GM23338 (cell line): ENCODE data around the gene DNAJB2. TPM values are rescaled to one million over a fixed set of nuclear protein-coding genes. Genes with fewer than 3 reads are reported as not detected.
A peak's percentile ranks its signal among the peaks of the same experiment; 100 is the strongest.

Experiments used
- ATAC-seq: fragments of 200-7000 bp; cut with Tn5 transposase; 3 replicates; pipeline ENCODE4 v1.9.1; 2020
- DNase-seq: peaks from one replicate; pipeline ENCODE4 v3.0.0-alpha.2; 2015; ENCODE audit warnings: low spot score
- H2AFZ ChIP-seq: fragments of 200-600 bp; sonication (generic); 2 replicates; pipeline ENCODE4 v1.8.0; 2016; ENCODE audit warnings: antibody characterized with exemption, mild to moderate bottlenecking, moderate library complexity
- H3F3A ChIP-seq: fragments of 200-600 bp; sonication (generic); replicated peaks from 2 replicates; pipeline ENCODE4 v1.8.0; 2017; ENCODE audit warnings: antibody characterized with exemption, mixed run types, low read depth
- H3K27ac ChIP-seq: fragments of 200-600 bp; sonication (generic); 2 replicates; pipeline ENCODE4 v1.6.1; 2016; ENCODE audit warnings: low read depth
- H3K27me3 ChIP-seq: fragments of 200-600 bp; sonication (generic); 2 replicates; pipeline ENCODE4 v1.8.0; 2016; ENCODE audit warnings: mild to moderate bottlenecking, mixed run types, moderate library complexity; ENCODE audit not compliant: insufficient read depth
- H3K36me3 ChIP-seq: fragments of 200-600 bp; sonication (generic); 2 replicates; pipeline ENCODE4 v1.8.0; 2016; ENCODE audit warnings: mild to moderate bottlenecking; ENCODE audit not compliant: insufficient read depth
- H3K4me1 ChIP-seq: fragments of 200-600 bp; sonication (generic); 2 replicates; pipeline ENCODE4 v1.8.0; 2016; ENCODE audit warnings: mild to moderate bottlenecking, moderate library complexity; ENCODE audit not compliant: insufficient read depth
- H3K4me2 ChIP-seq: fragments of 200-600 bp; sonication (generic); 2 replicates; pipeline ENCODE4 v1.7.1; 2017; ENCODE audit warnings: mixed run types
- H3K4me3 ChIP-seq: fragments of 200-600 bp; sonication (generic); 2 replicates; pipeline ENCODE4 v1.6.1; 2016; ENCODE audit warnings: mixed run types
- H3K79me2 ChIP-seq: fragments of 200-600 bp; sonication (generic); replicated peaks from 2 replicates; pipeline ENCODE4 v1.8.0; 2017; ENCODE audit warnings: mild to moderate bottlenecking; ENCODE audit not compliant: insufficient read depth
- H3K9me2 ChIP-seq: fragments of 200-600 bp; sonication (generic); 2 replicates; pipeline ENCODE4 v1.8.0; 2017; ENCODE audit not compliant: insufficient read depth
- H4K20me1 ChIP-seq: fragments of 200-600 bp; sonication (generic); replicated peaks from 2 replicates; pipeline ENCODE4 v1.8.0; 2017; ENCODE audit warnings: mild to moderate bottlenecking; ENCODE audit not compliant: insufficient read depth
- H3K27ac Mint-ChIP-seq: 2 replicates; pipeline ENCODE4 v1.8.0; 2020; ENCODE audit warnings: inconsistent platforms, mild to moderate bottlenecking, moderate library complexity, mixed read lengths
- H3K27me3 Mint-ChIP-seq: 3 replicates; pipeline ENCODE4 v1.8.0; 2022; ENCODE audit warnings: low read depth, mild to moderate bottlenecking, moderate library complexity, mixed read lengths, inconsistent platforms; ENCODE audit not compliant: insufficient read depth, poor library complexity
- H3K36me3 Mint-ChIP-seq: 3 replicates; pipeline ENCODE4 v1.8.0; 2021; ENCODE audit warnings: low read depth, mild to moderate bottlenecking, inconsistent platforms, moderate library complexity, mixed read lengths
- H3K4me1 Mint-ChIP-seq: 3 replicates; pipeline ENCODE4 v1.8.0; 2020; ENCODE audit warnings: mild to moderate bottlenecking, inconsistent platforms, mixed read lengths
- H3K4me3 Mint-ChIP-seq: 3 replicates; pipeline ENCODE4 v1.8.0; 2021; ENCODE audit warnings: moderate library complexity, mild to moderate bottlenecking, inconsistent platforms, mixed read lengths
- H3K9me3 Mint-ChIP-seq: 3 replicates; pipeline ENCODE4 v1.8.0; 2020; ENCODE audit warnings: moderate library complexity, mild to moderate bottlenecking, inconsistent platforms, mixed read lengths
- CREB1 ChIP-seq: fragments of 250-450 bp; sonication (Bioruptor Pico); IDR thresholded peaks from 2 replicates; pipeline ENCODE4 v1.5.0; 2020; ENCODE audit warnings: low read depth, mild to moderate bottlenecking, moderate library complexity
- EZH2 ChIP-seq: fragments of 200-600 bp; sonication (generic); IDR thresholded peaks from one replicate; pipeline ENCODE4 v1.8.0; 2017; ENCODE audit warnings: antibody characterized with exemption, mild to moderate bottlenecking, low read depth; ENCODE audit not compliant: unreplicated experiment
- EZH2phosphoT487 ChIP-seq: fragments of 200-600 bp; sonication (generic); IDR thresholded peaks from one replicate; pipeline ENCODE4 v1.8.1; 2018; ENCODE audit warnings: antibody characterized with exemption; ENCODE audit not compliant: unreplicated experiment
- NANOG ChIP-seq: IDR thresholded peaks from 2 replicates; pipeline ENCODE4 v1.6.1; 2016; ENCODE audit warnings: antibody characterized with exemption, borderline replicate concordance
- STAT1 ChIP-seq: IDR thresholded peaks from one replicate; pipeline ENCODE4 v1.6.1; 2016; ENCODE audit warnings: antibody characterized with exemption; ENCODE audit not compliant: unreplicated experiment
- ZNF114 ChIP-seq: fragments of 250-450 bp; sonication (Bioruptor Pico); IDR thresholded peaks from 2 replicates; pipeline ENCODE4 v1.5.0; 2020; ENCODE audit warnings: mild to moderate bottlenecking, moderate library complexity
- ZNF331 ChIP-seq: fragments of 250-450 bp; sonication (Bioruptor Pico); IDR thresholded peaks from 2 replicates; pipeline ENCODE4 v1.5.0; 2020; ENCODE audit warnings: low read depth, mild to moderate bottlenecking, moderate library complexity
- polyA plus RNA-seq: library from polyadenylated mRNA; unstranded; fragments of >200 nt; fragmentation: Nextera tagmentation; extraction: Ambion mirVana; gene quantifications from 2 replicates; pipeline ENCODE4 v1.2.1, GENCODE V29; 2016
- total RNA-seq: library from RNA; depleted of rRNA; stranded (reverse); fragments of >200 nt; shearing (Covaris generic); gene quantifications from 2 replicates; pipeline ENCODE4 v1.2.3, GENCODE V29; 2014
- TF ChIP-seq, protein P1 (sequence below): fragments of 250-450 bp; sonication (Bioruptor Pico); IDR thresholded peaks from 2 replicates; pipeline ENCODE4 v1.5.0; 2020; ENCODE audit warnings: mild to moderate bottlenecking, moderate library complexity
- TF ChIP-seq, protein P2 (sequence below), 2 experiments: fragments of 200-600 bp in 1 of 2; sonication (generic) in 1 of 2; conservative IDR thresholded peaks; 2 replicates each; pipeline versions ENCODE4 v1.5.1 to v1.6.1; 2016 to 2017; ENCODE audit warnings: antibody characterized with exemption in 2 of 2, low read depth in 2 of 2, mild to moderate bottlenecking in 2 of 2, moderate library complexity in 1 of 2

Gene DNAJB2
- total and polyA plus RNA-seq, 2 experiments from 2014 or later, result 6.4 to 25.9 TPM

DNA sequence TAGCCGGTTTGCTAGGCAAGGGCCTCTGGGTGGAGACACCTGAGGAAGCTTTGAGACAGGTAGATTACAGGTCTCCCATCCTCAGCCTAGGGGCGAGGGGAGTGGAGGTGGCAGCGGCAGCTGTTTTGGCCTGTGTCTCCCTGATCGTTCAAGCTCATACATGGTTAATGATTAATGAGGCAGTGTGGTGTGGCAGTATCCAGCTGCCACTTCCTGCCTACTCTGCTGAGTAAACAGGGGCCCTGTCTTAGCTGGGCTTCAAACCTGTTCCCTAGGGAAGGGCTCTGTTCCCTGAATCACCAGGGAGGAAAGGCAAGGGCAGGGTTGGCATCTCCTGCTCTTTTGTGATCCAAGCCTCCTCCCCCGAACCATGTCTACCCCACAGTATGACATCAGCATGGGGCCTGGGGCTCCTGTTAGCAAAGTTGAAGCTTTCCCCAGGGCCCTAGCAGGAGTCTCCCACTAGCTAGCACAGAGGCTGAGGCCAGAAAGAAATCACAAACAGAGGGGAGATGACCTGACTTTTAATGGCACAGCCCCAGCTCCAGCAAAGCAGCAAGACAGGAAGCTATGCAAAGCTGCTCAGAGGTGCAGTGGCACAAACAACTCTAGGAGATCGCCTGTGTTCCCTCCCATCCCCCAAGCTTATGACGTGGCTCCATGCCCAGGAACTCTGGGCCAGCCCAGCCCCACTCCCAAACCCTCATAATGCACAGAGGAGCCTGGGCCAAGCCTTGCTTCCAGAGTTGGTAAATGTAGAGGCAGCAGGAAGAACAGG, 29.8 kb upstream of the DNAJB2 start (continued):
- TF ChIP-seq, protein P1, sequence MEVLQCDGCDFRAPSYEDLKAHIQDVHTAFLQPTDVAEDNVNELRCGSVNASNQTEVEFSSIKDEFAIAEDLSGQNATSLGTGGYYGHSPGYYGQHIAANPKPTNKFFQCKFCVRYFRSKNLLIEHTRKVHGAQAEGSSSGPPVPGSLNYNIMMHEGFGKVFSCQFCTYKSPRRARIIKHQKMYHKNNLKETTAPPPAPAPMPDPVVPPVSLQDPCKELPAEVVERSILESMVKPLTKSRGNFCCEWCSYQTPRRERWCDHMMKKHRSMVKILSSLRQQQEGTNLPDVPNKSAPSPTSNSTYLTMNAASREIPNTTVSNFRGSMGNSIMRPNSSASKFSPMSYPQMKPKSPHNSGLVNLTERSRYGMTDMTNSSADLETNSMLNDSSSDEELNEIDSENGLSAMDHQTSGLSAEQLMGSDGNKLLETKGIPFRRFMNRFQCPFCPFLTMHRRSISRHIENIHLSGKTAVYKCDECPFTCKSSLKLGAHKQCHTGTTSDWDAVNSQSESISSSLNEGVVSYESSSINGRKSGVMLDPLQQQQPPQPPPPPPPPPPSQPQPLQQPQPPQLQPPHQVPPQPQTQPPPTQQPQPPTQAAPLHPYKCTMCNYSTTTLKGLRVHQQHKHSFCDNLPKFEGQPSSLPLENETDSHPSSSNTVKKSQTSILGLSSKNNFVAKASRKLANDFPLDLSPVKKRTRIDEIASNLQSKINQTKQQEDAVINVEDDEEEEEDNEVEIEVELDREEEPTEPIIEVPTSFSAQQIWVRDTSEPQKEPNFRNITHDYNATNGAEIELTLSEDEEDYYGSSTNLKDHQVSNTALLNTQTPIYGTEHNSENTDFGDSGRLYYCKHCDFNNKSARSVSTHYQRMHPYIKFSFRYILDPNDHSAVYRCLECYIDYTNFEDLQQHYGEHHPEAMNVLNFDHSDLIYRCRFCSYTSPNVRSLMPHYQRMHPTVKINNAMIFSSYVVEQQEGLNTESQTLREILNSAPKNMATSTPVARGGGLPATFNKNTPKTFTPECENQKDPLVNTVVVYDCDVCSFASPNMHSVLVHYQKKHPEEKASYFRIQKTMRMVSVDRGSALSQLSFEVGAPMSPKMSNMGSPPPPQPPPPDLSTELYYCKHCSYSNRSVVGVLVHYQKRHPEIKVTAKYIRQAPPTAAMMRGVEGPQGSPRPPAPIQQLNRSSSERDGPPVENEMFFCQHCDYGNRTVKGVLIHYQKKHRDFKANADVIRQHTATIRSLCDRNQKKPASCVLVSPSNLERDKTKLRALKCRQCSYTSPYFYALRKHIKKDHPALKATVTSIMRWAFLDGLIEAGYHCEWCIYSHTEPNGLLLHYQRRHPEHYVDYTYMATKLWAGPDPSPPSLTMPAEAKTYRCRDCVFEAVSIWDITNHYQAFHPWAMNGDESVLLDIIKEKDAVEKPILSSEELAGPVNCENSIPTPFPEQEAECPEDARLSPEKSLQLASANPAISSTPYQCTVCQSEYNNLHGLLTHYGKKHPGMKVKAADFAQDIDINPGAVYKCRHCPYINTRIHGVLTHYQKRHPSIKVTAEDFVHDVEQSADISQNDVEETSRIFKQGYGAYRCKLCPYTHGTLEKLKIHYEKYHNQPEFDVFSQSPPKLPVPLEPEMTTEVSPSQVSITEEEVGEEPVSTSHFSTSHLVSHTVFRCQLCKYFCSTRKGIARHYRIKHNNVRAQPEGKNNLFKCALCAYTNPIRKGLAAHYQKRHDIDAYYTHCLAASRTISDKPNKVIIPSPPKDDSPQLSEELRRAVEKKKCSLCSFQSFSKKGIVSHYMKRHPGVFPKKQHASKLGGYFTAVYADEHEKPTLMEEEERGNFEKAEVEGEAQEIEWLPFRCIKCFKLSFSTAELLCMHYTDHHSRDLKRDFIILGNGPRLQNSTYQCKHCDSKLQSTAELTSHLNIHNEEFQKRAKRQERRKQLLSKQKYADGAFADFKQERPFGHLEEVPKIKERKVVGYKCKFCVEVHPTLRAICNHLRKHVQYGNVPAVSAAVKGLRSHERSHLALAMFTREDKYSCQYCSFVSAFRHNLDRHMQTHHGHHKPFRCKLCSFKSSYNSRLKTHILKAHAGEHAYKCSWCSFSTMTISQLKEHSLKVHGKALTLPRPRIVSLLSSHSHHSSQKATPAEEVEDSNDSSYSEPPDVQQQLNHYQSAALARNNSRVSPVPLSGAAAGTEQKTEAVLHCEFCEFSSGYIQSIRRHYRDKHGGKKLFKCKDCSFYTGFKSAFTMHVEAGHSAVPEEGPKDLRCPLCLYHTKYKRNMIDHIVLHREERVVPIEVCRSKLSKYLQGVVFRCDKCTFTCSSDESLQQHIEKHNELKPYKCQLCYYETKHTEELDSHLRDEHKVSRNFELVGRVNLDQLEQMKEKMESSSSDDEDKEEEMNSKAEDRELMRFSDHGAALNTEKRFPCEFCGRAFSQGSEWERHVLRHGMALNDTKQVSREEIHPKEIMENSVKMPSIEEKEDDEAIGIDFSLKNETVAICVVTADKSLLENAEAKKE (CRISPR knock-in tag), result no peak
- TF ChIP-seq CREB1 (CRISPR knock-in tag), result no peak

DNA sequence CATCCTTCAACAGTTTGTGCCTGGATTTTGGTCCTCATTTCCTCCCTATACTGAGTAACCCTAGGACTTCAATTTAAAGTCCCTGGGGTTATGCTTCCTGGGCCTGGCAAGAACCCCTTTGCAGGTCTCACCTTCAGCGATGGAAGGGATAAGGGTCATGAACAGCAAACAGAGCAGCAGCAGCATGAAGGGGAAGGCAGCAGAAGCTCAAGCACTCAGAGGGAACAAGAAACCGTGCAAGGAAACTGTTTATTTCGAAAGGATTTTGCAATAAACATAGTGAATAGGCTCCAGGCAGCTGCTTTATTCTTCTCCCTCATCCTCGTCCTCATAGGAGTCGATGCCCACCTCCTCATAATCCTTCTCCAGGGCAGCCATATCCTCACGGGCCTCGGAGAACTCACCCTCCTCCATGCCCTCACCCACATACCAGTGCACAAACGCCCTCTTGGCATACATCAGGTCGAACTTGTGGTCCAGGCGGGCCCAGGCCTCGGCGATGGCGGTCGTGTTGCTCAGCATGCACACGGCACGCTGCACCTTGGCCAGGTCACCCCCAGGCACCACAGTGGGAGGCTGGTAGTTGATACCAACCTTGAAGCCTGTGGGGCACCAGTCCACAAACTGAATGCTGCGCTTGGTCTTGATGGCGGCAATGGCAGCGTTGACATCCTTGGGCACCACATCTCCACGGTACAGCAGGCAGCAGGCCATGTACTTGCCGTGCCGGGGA, 29.0 kb upstream of the DNAJB2 start:
- H4K20me1 ChIP-seq, result no peaks in the 10 kb centered on the region
- Mint-ChIP-seq H3K9me3 (no peaks in the 10 kb centered on the region), H3K36me3 (peaks cover 44% of the 10 kb centered on the region), H3K4me1 (peaks cover 49% of the 10 kb centered on the region), H3K4me3 (0 out of 3 replicates have a peak overlapping the region, but pooled peaks have one; percentile 18), H3K27me3 (peaks cover 29% of the 10 kb centered on the region), H3K27ac (peak overlapping the region; percentile 75; the same call in 1 of the 2 replicates)
- 0 out of 2 replicates have a peak, but pooled peaks cover 4% of the 10 kb centered on the region for H3K79me2 ChIP-seq
- H3K27me3 ChIP-seq, result peaks cover 29% of the 10 kb centered on the region
- no peak overlapping the region for H3K4me3 ChIP-seq
- no peak overlapping the region for H3K4me2 ChIP-seq
- no peak overlapping the region for H3K27ac ChIP-seq
- no peak for DNase-seq
- no peaks in the 10 kb centered on the region for H3K9me2 ChIP-seq
- no peak overlapping the region for H2AFZ ChIP-seq
- peaks cover 3% of the 10 kb centered on the region; the same call in 1 of the 2 replicates for H3K36me3 ChIP-seq
- no peaks in the 10 kb centered on the region; the same call in 1 of the 2 replicates for H3F3A ChIP-seq
- ATAC-seq, result no peak
- no peak for TF ChIP-seq NANOG
- TF ChIP-seq EZH2phosphoT487, result no peak
- no peak for TF ChIP-seq STAT1
- TF ChIP-seq, protein P2, sequence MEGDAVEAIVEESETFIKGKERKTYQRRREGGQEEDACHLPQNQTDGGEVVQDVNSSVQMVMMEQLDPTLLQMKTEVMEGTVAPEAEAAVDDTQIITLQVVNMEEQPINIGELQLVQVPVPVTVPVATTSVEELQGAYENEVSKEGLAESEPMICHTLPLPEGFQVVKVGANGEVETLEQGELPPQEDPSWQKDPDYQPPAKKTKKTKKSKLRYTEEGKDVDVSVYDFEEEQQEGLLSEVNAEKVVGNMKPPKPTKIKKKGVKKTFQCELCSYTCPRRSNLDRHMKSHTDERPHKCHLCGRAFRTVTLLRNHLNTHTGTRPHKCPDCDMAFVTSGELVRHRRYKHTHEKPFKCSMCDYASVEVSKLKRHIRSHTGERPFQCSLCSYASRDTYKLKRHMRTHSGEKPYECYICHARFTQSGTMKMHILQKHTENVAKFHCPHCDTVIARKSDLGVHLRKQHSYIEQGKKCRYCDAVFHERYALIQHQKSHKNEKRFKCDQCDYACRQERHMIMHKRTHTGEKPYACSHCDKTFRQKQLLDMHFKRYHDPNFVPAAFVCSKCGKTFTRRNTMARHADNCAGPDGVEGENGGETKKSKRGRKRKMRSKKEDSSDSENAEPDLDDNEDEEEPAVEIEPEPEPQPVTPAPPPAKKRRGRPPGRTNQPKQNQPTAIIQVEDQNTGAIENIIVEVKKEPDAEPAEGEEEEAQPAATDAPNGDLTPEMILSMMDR (conservative IDR thresholded peaks at IDR 0.05; ENCODE audit: low read depth in 2 of 2), result no peak
- TF ChIP-seq ZNF331 (CRISPR knock-in tag), result no peak
- TF ChIP-seq CREB1 (CRISPR knock-in tag), result no peak
- TF ChIP-seq ZNF114 (CRISPR knock-in tag), result no peak
- TF ChIP-seq EZH2, result no peak
- H3K4me1 ChIP-seq, result peaks cover 11% of the 10 kb centered on the region
